ENCODE measurements around the gene UBASH3B.

DNA sequence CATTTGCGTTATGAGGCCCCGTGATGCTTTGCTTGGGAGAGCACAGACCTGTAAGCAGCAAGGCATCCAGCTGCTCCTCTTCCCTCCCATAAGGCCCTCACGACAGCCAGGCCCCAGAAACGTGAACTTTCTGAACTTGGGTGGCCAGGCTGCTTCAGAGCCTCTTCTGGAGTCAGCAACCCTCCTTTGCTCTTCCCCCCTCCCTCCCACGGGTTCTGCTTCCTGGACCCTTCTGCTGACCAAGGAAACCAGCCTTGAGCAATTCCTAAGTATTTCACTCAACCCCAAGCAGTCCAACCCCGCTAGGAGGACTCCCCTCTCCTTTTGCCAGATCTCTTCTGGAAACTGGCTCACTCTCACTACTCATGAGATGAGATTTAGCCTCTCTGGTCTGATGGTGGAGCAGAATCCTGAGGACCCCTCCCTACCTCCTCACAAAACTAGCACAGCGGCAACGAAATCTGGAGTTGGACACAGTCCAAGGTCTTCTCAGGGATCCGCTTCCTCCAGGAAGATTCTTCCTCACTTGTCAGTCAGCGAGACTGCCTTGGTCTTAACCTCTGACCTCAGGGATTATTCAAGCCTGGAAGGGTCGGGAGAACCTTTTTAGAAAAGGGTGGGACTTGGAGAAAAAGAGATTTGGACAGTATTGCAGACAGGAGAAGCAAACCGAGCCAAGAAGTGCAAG, 86.2 kb downstream of the UBASH3B start:
- TF ChIP-seq, protein P1, sequence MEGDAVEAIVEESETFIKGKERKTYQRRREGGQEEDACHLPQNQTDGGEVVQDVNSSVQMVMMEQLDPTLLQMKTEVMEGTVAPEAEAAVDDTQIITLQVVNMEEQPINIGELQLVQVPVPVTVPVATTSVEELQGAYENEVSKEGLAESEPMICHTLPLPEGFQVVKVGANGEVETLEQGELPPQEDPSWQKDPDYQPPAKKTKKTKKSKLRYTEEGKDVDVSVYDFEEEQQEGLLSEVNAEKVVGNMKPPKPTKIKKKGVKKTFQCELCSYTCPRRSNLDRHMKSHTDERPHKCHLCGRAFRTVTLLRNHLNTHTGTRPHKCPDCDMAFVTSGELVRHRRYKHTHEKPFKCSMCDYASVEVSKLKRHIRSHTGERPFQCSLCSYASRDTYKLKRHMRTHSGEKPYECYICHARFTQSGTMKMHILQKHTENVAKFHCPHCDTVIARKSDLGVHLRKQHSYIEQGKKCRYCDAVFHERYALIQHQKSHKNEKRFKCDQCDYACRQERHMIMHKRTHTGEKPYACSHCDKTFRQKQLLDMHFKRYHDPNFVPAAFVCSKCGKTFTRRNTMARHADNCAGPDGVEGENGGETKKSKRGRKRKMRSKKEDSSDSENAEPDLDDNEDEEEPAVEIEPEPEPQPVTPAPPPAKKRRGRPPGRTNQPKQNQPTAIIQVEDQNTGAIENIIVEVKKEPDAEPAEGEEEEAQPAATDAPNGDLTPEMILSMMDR (IDR thresholded peaks at IDR 0.05), result no peak
- peak; percentile 36 for TF ChIP-seq POLR2AphosphoS5 (IDR thresholded peaks at IDR 0.05)

All from gastroesophageal sphincter (tissue), 3 donors.